Ascending aorta (tissue), 2 donors: Measurements from ENCODE around the gene NDUFV2. TPM values are rescaled to one million over a fixed set of nuclear protein-coding genes. Genes with fewer than 3 reads are reported as not detected.

Source experiments
- DNase-seq, 2 donors: peaks; one replicate each; pipeline ENCODE4 v3.0.0-alpha.2; 2019; ENCODE audit warnings: low spot score in 2 of 2
- H3K27ac ChIP-seq, 2 donors: fragments of 200-600 bp; sonication (generic); one replicate each; pipeline ENCODE4 v1.5.1; 2016 to 2017; ENCODE audit warnings: mild to moderate bottlenecking in 1 of 2
- H3K27me3 ChIP-seq: fragments of 200-600 bp; sonication (generic); one replicate; pipeline ENCODE4 v1.5.1; 2017
- H3K36me3 ChIP-seq, 2 donors: fragments of 200-600 bp; sonication (generic); one replicate each; pipeline ENCODE4 v1.5.1; 2016
- H3K4me1 ChIP-seq, 2 donors: fragments of 200-600 bp; sonication (generic); one replicate each; pipeline ENCODE4 v1.5.1; 2016 to 2017; ENCODE audit warnings: mild to moderate bottlenecking in 1 of 2
- H3K4me3 ChIP-seq, 2 donors: fragments of 200-600 bp; sonication (generic); one replicate each; pipeline ENCODE4 v1.5.1; 2016 to 2017; ENCODE audit warnings: mild to moderate bottlenecking in 1 of 2
- H3K9me3 ChIP-seq, 2 donors: fragments of 200-600 bp; sonication (generic); one replicate each; pipeline ENCODE4 v1.5.1; 2016
- CTCF ChIP-seq, 3 experiments: fragments of 200-600 bp in 2 of 3; fragments of 450-650 bp in 1 of 3; sonication (generic) in 2 of 3; IDR thresholded peaks; one replicate each; pipeline ENCODE4 v1.5.1; 2016 to 2019; ENCODE audit warnings: antibody characterized with exemption in 3 of 3, mild to moderate bottlenecking in 1 of 3, moderate library complexity in 1 of 3
- intact Hi-C: fragments of 100-400 bp; cut with DNase I; formaldehyde crosslinking; loops from one replicate; pipeline ENCODE4 v1.15.1; 2023
- total RNA-seq: library from RNA; depleted of rRNA; stranded (reverse); fragments of >200 nt; gene quantifications from one replicate; pipeline ENCODE4 v1.1.0, GENCODE V29; 2016

The NDUFV2 gene
- total RNA-seq, 1 donor from 2014 or later = 48.6 TPM

- Histone ChIP-seq H3K4me3 (no peak overlapping the region), H3K27ac (no peak overlapping the region), H3K27me3 (no peaks in the 10 kb centered on the region), H3K9me3 (no peaks in the 10 kb centered on the region), H3K36me3 (no peaks in the 10 kb centered on the region), H3K4me1 (peaks cover 0 to 7% of the 10 kb centered on the region in 2 donors)
- no peak for TF ChIP-seq CTCF (IDR thresholded peaks at IDR 0.05)
- DNase-seq = no peak
- intact Hi-C loops = loop anchor here (5.0 to 10.0 kb wide), 3 partner anchors 44 to 79 kb away; partner anchors contain the start of genes ANKRD12 and NDUFV2
Observed at GRCh38 chr18:9058406-9058805, 44.1 kb upstream of the NDUFV2 start.

- Histone ChIP-seq H3K36me3 (no peaks in the 10 kb centered on the region), H3K27ac (no peak overlapping the region), H3K27me3 (no peaks in the 10 kb centered on the region), H3K4me3 (no peak overlapping the region), H3K4me1 (no peaks in the 10 kb centered on the region), H3K9me3 (no peaks in the 10 kb centered on the region)
- DNase-seq = no peak
- no peak for TF ChIP-seq CTCF (IDR thresholded peaks at IDR 0.05)
- intact Hi-C loops = no loop called here
Observed at GRCh38 chr18:9062418-9062751, 40.1 kb upstream of the NDUFV2 start.

GRCh38 chr18:9065864-9066263 is 36.6 kb upstream of the NDUFV2 start:
- no peak for DNase-seq
- no peak overlapping the region for H3K4me3 ChIP-seq
- H3K27me3 ChIP-seq = no peaks in the 10 kb centered on the region
- no peaks in the 10 kb centered on the region for H3K36me3 ChIP-seq
- no peak for TF ChIP-seq CTCF (IDR thresholded peaks at IDR 0.05)
- no peaks in the 10 kb centered on the region for H3K9me3 ChIP-seq
- H3K4me1 ChIP-seq = no peaks in the 10 kb centered on the region
- intact Hi-C loops = no loop called here
- H3K27ac ChIP-seq = no peak overlapping the region

- H3K4me3 ChIP-seq = no peak overlapping the region
- no peak for DNase-seq
- no peaks in the 10 kb centered on the region for H3K27me3 ChIP-seq
- H3K4me1 ChIP-seq = no peaks in the 10 kb centered on the region
- intact Hi-C loops = no loop called here
- no peak for TF ChIP-seq CTCF (IDR thresholded peaks at IDR 0.05)
- no peaks in the 10 kb centered on the region for H3K36me3 ChIP-seq
- H3K9me3 ChIP-seq = no peaks in the 10 kb centered on the region
- no peak overlapping the region for H3K27ac ChIP-seq
Observed at GRCh38 chr18:9066358-9066757, 36.1 kb upstream of the NDUFV2 start.

- H3K36me3 ChIP-seq = no peaks in the 10 kb centered on the region
- H3K27me3 ChIP-seq = no peaks in the 10 kb centered on the region
- no peak for DNase-seq
- H3K27ac ChIP-seq = no peak overlapping the region
- no peaks in the 10 kb centered on the region for H3K9me3 ChIP-seq
- intact Hi-C loops = no loop called here
- no peak overlapping the region for H3K4me3 ChIP-seq
- no peak for TF ChIP-seq CTCF (IDR thresholded peaks at IDR 0.05)
- H3K4me1 ChIP-seq = no peaks in the 10 kb centered on the region
Observed at GRCh38 chr18:9066817-9067306, 35.6 kb upstream of the NDUFV2 start.

- no peak overlapping the region for H3K4me3 ChIP-seq
- H3K9me3 ChIP-seq = no peaks in the 10 kb centered on the region
- no peaks in the 10 kb centered on the region for H3K36me3 ChIP-seq
- H3K27me3 ChIP-seq = no peaks in the 10 kb centered on the region
- no peaks in the 10 kb centered on the region for H3K4me1 ChIP-seq
- DNase-seq = no peak
- no peak for TF ChIP-seq CTCF (IDR thresholded peaks at IDR 0.05)
- intact Hi-C loops = no loop called here
- H3K27ac ChIP-seq = no peak overlapping the region
Observed at GRCh38 chr18:9067823-9068222, 34.7 kb upstream of the NDUFV2 start.
